ENCODE results near the gene HAGH. TPM values are rescaled to one million over a fixed set of nuclear protein-coding genes. Genes with fewer than 3 reads are reported as not detected.

HAGH gene
- total and polyA plus RNA-seq, 9 of the 15 experiments (the other 6 are each of a cell fraction or from before 2014, with no cell fraction given): 0.46 to 35.1 (median 16.8) TPM

- TF ChIP-seq ZNF764 (CRISPR knock-in tag; IDR thresholded peaks at IDR 0.05; ENCODE audit: low read depth): no peak
- no peak for TF ChIP-seq TAF15 (IDR thresholded peaks at IDR 0.05; ENCODE audit: low read depth, low read length)
- TF ChIP-seq ZNF408 (CRISPR knock-in tag; IDR thresholded peaks at IDR 0.05; ENCODE audit: low read depth): no peak
- 0 out of 2 replicates have a peak, but pooled peaks have one; percentile 8 for TF ChIP-seq ZC3H8 (IDR thresholded peaks at IDR 0.05)
- TF ChIP-seq ZNF121 (CRISPR knock-in tag; conservative IDR thresholded peaks at IDR 0.05): no peak
- no peak for TF ChIP-seq ZNF561 (CRISPR knock-in tag; conservative IDR thresholded peaks at IDR 0.05)
- TF ChIP-seq GMEB1 (CRISPR knock-in tag; IDR thresholded peaks at IDR 0.05): peak; percentile 25; the same call in 1 of the 2 replicates
- no peak for TF ChIP-seq ETV6 (IDR thresholded peaks at IDR 0.05; ENCODE audit: borderline replicate concordance in 1 of 2, low read depth in 2 of 2, low read length in 1 of 2)
- TF ChIP-seq ETV6 (CRISPR knock-in tag; IDR thresholded peaks at IDR 0.05; ENCODE audit: borderline replicate concordance): peak; percentile 60; the same call in 1 of the 2 replicates
- no peak for TF ChIP-seq POLR2AphosphoS5 (IDR thresholded peaks at IDR 0.05; ENCODE audit: control insufficient read depth, insufficient read depth, low read depth, low read length)
- peak; percentile 41; the same call in 1 of the 2 replicates for TF ChIP-seq ETV5 (CRISPR knock-in tag; IDR thresholded peaks at IDR 0.05; ENCODE audit: low read depth)
- TF ChIP-seq, protein P1, sequence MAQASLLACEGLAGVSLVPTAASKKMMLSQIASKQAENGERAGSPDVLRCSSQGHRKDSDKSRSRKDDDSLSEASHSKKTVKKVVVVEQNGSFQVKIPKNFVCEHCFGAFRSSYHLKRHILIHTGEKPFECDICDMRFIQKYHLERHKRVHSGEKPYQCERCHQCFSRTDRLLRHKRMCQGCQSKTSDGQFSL (CRISPR knock-in tag; IDR thresholded peaks at IDR 0.05): no peak
- TF ChIP-seq, protein P1 (tag; IDR thresholded peaks at IDR 0.05): no peak
- 0 out of 2 replicates have a peak, but pooled peaks have one; percentile 3 for TF ChIP-seq ZNF384 (IDR thresholded peaks at IDR 0.05; ENCODE audit: low read depth, low read length)
- TF ChIP-seq, protein P2, sequence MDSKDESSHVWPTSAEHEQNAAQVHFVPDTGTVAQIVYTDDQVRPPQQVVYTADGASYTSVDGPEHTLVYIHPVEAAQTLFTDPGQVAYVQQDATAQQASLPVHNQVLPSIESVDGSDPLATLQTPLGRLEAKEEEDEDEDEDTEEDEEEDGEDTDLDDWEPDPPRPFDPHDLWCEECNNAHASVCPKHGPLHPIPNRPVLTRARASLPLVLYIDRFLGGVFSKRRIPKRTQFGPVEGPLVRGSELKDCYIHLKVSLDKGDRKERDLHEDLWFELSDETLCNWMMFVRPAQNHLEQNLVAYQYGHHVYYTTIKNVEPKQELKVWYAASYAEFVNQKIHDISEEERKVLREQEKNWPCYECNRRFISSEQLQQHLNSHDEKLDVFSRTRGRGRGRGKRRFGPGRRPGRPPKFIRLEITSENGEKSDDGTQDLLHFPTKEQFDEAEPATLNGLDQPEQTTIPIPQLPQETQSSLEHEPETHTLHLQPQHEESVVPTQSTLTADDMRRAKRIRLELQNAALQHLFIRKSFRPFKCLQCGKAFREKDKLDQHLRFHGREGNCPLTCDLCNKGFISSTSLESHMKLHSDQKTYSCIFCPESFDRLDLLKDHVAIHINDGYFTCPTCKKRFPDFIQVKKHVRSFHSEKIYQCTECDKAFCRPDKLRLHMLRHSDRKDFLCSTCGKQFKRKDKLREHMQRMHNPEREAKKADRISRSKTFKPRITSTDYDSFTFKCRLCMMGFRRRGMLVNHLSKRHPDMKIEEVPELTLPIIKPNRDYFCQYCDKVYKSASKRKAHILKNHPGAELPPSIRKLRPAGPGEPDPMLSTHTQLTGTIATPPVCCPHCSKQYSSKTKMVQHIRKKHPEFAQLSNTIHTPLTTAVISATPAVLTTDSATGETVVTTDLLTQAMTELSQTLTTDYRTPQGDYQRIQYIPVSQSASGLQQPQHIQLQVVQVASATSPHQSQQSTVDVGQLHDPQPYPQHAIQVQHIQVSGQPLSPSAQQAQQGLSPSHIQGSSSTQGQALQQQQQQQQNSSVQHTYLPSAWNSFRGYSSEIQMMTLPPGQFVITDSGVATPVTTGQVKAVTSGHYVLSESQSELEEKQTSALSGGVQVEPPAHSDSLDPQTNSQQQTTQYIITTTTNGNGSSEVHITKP (IDR thresholded peaks at IDR 0.05; ENCODE audit: partially characterized antibody): peak; percentile 74
- TF ChIP-seq, protein P3, sequence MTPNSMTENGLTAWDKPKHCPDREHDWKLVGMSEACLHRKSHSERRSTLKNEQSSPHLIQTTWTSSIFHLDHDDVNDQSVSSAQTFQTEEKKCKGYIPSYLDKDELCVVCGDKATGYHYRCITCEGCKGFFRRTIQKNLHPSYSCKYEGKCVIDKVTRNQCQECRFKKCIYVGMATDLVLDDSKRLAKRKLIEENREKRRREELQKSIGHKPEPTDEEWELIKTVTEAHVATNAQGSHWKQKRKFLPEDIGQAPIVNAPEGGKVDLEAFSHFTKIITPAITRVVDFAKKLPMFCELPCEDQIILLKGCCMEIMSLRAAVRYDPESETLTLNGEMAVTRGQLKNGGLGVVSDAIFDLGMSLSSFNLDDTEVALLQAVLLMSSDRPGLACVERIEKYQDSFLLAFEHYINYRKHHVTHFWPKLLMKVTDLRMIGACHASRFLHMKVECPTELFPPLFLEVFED (CRISPR knock-in tag; conservative IDR thresholded peaks at IDR 0.05): no peak
- TF ChIP-seq BRF1 (IDR thresholded peaks at IDR 0.05; ENCODE audit: borderline replicate concordance, extremely low read depth, insufficient read length): no peak
- TF ChIP-seq PML (IDR thresholded peaks at IDR 0.05; ENCODE audit: low read length): no peak
- 0 out of 2 replicates have a peak, but pooled peaks have one; percentile 27 for TF ChIP-seq ZNF324 (CRISPR knock-in tag; IDR thresholded peaks at IDR 0.05)
Measured at GRCh38 chr16:1826691-1827573, at the start of gene HAGH, which contains the start of gene FAHD1 (continued).

Data from K562 (cell line).